Left ventricle myocardium inferior (tissue), 1 donor: ENCODE results near the gene HAP1. TPM values are rescaled to one million over a fixed set of nuclear protein-coding genes. Genes with fewer than 3 reads are reported as not detected.
"Not testable (repeated sequence)": the region's sequence is repeated elsewhere in the genome, so short reads cannot be mapped to it uniquely, and the experiment has no call there.

Source experiments
- DNase-seq: peaks from one replicate; pipeline ENCODE4 v3.0.0-alpha.2; 2020
- H3K27ac ChIP-seq: fragments of 200-600 bp; replicated peaks from 2 replicates; pipeline ENCODE4 v1.8.0; 2021
- H3K27me3 ChIP-seq: fragments of 200-600 bp; 2 replicates; pipeline ENCODE4 v1.8.0; 2021; ENCODE audit warnings: low read depth
- H3K36me3 ChIP-seq: fragments of 200-600 bp; 2 replicates; pipeline ENCODE4 v1.8.0; 2021
- H3K4me1 ChIP-seq: fragments of 200-600 bp; 2 replicates; pipeline ENCODE4 v1.8.0; 2021
- H3K4me3 ChIP-seq: fragments of 200-600 bp; 2 replicates; pipeline ENCODE4 v1.8.0; 2021; ENCODE audit warnings: mild to moderate bottlenecking, moderate library complexity
- H3K9me3 ChIP-seq: fragments of 200-600 bp; replicated peaks from 2 replicates; pipeline ENCODE4 v1.8.0; 2021
- CTCF ChIP-seq: fragments of 200-600 bp; IDR thresholded peaks from 2 replicates; pipeline ENCODE4 v1.8.0; 2021; ENCODE audit warnings: antibody characterized with exemption, mild to moderate bottlenecking, borderline replicate concordance
- intact Hi-C: fragments of 100-400 bp; cut with micrococcal nuclease; formaldehyde crosslinking; loops from one replicate; pipeline ENCODE4 v1.11.0; 2022
- total RNA-seq: library from RNA; stranded (reverse); fragmentation: NEBNext Ultra II Directional; extraction: Animal tissue kit (Norgen Biotek cat#: 25700); gene quantifications from one replicate; pipeline ENCODE4 v1.2.1, GENCODE V29; 2021
- donor health status: DM: no; HTN: yes; CAD: no; lungs with severe emphysema.

The HAP1 gene
- total RNA-seq, 1 donor from 2014 or later, result 0.14 TPM

DNA sequence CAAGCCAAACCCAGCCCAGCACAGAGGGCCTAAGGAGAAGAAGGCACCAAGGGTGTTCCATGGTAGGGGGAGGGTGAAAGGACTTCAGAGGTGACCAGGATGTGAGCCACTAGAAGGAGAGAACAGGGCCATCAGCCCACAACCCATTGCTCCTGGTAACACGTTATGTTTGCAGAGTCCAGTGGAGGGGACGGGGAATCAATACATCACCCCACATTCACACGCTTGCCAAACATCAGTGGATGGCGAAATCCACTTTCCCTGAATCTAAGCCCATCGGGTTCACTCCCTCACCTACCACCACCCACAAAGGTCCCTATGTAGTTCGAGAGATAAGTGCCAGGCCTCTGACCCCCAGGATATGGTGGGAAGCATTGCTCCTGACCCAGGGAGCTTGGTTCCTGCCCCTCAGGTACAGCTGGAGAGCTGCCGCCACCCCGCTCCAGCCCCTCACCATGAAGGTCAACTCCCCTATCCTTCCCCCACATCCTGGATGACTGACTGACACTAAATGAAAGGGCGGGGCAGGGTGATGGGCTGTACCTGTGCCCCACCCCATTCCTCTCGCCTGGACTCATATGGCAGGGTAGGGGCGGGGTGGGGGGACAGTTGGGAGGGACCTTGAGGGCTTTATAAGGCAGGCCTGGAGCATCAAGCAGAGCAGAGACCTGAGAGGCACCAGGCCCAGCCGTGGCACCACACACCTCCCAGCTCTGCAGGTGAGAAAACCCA lies 22.6 kb downstream of the HAP1 start, which contains the start of gene GAST:
Gene GAST, plus strand, starts transcription at position 663 of the 732 bp plus-strand sequence. CDS start 3,106 bp downstream, outside the sequence.
- no peak for TF ChIP-seq CTCF
- H3K9me3 ChIP-seq, result no peaks in the 10 kb centered on the region
- no peaks in the 10 kb centered on the region for H3K36me3 ChIP-seq
- H3K27ac ChIP-seq, result no peak within 1 kb of the TSS
- no peaks in the 10 kb centered on the region for H3K4me1 ChIP-seq
- intact Hi-C loops, result no loop called here
- H3K4me3 ChIP-seq, result no peak within 1 kb of the TSS
- DNase-seq, result no peak
- peaks cover 15% of the 10 kb centered on the region for H3K27me3 ChIP-seq

DNA sequence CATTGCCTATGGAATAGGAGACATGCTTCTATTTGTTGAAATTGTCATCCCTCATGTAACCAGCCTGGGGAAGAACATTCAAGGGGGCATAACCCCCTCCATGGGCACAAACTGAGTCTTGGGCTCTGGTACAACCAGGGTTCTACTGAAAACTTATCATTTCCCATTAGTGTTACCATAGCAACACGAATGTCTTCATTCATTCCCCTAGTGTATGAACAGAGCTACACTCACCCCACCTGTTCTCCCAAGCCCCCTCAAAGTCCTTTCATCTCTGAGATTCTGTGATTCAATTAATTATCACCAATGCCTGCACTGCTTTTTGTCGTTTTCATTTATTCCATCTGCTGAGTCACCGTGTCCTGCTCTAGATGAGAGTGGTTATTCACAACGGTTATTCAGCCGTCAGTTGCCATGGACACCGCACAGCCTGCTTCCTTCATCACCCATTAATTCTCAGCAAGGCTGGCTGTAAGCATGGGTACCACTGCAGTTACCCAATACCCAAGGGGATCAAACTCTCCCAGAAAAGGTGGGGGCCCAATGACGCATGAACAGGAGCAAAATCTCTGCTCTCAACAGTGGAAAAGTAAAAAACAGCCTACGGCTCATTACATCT lies 23.9 kb downstream of the HAP1 start:
- no peak overlapping the region for H3K4me3 ChIP-seq
- intact Hi-C loops, result no loop called here
- H3K36me3 ChIP-seq, result no peaks in the 10 kb centered on the region
- DNase-seq, result no peak
- H3K4me1 ChIP-seq, result no peaks in the 10 kb centered on the region
- no peaks in the 10 kb centered on the region for H3K9me3 ChIP-seq
- TF ChIP-seq CTCF, result no peak
- H3K27me3 ChIP-seq, result peaks cover 15% of the 10 kb centered on the region
- no peak overlapping the region for H3K27ac ChIP-seq

DNA sequence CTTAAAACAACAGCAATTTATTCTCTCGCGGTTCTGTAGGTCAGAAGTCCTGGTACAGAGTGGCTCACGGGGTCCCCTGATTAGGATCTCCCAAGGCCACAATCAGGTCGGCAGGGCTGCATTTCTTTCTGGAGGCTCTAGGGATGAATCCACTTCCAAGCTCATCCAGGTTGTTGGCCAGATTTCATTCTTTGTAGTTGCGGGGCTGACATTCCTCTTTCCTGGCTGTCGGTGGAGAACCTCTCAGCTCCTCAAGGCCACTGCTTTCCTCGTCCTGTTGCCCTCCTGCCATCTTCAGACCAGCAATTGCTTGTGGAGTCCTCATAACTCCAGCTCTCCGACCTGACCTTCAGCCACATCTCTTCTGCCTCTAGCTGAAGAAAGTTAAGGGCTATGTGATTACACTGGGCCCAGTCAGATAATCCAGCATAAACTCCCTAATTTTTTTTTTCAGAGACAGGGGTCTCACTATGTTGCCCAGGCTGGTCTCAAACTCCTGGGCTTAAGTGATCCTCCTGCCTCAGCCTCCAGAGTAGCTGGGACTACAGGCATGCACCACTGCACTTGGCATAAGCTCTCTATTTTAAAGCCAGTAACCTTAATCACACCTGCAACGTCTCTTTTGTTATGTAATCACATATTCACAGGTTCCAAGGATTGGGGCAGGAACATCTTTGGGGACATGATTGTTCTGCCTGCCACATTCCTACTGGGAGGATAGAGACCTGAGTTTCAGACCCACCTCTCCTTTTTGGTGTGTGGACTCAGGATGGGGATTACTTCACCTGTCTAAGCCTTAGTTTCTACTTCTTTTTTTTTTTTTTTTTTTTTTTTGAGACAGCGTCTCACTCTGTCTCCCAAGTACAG lies 26.4 kb downstream of the HAP1 start:
- no peak for DNase-seq
- Histone ChIP-seq H3K36me3 (no peaks in the 10 kb centered on the region), H3K27me3 (peaks cover 15% of the 10 kb centered on the region), H3K4me1 (no peaks in the 10 kb centered on the region), H3K9me3 (no peaks in the 10 kb centered on the region), H3K4me3 (no peak overlapping the region), H3K27ac (no peak overlapping the region)
- intact Hi-C loops, result no loop called here
- no peak for TF ChIP-seq CTCF

DNA sequence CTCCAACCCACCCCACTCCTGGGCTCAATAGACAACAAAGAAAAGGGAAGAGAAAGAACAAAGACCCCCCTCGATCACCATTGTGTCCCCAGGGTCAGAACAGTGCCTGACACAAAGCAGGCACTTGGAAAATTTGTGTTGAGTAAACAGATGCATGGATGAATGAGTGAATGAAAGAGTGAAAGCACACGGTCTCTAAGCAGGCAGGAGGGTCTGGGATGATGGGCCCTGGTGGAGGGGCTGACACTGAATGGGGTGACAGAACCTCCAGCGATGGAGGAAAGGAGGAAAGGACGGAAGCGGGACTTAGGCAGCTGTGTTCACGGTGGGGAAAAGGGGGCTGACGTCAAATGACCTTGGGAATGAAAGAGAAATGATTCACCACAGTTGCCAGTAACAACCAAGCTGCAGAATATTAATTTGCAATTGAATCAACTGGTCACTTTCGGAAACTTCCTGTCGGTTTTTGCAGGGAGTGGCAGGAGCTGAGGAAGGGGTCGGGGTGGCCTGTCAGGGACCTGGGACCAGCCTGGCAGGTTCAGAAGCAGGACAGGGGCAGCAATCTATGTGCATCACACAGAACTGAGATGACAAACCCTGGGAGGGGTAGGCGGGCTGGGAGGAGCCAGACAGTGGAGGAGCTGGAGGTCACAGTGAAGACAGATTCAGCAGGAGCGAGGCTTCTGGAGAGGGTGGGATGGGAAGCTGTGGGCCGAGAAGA lies 29.0 kb downstream of the HAP1 start:
- no peaks in the 10 kb centered on the region for H3K9me3 ChIP-seq
- TF ChIP-seq CTCF, result no peak
- H3K27me3 ChIP-seq, result peaks cover 3% of the 10 kb centered on the region
- H3K4me1 ChIP-seq, result no peaks in the 10 kb centered on the region
- intact Hi-C loops, result no loop called here
- H3K36me3 ChIP-seq, result no peaks in the 10 kb centered on the region
- H3K4me3 ChIP-seq, result no peak overlapping the region
- no peak for DNase-seq
- no peak overlapping the region for H3K27ac ChIP-seq

GRCh38 chr17:41702712-41703111 lies 31.7 kb downstream of the HAP1 start:
- no peak for TF ChIP-seq CTCF
- Histone ChIP-seq H3K4me1 (peaks cover 3% of the 10 kb centered on the region), H3K4me3 (no peak overlapping the region), H3K27me3 (no peaks in the 10 kb centered on the region), H3K9me3 (no peaks in the 10 kb centered on the region), H3K27ac (no peak overlapping the region), H3K36me3 (no peaks in the 10 kb centered on the region)
- DNase-seq, result no peak
- intact Hi-C loops, result no loop called here

- intact Hi-C loops, H3K9me3 ChIP-seq, H3K27ac ChIP-seq, DNase-seq, H3K27me3 ChIP-seq, H3K4me3 ChIP-seq, H3K36me3 ChIP-seq: not testable (repeated sequence)
- peaks cover 21% of the 10 kb centered on the region for H3K4me1 ChIP-seq
These were observed 33.6 kb downstream of the HAP1 start for GRCh38 chr17:41700843-41701242.
